ENCODE data around the gene FRMD1.

The FRMD1 gene

DNA sequence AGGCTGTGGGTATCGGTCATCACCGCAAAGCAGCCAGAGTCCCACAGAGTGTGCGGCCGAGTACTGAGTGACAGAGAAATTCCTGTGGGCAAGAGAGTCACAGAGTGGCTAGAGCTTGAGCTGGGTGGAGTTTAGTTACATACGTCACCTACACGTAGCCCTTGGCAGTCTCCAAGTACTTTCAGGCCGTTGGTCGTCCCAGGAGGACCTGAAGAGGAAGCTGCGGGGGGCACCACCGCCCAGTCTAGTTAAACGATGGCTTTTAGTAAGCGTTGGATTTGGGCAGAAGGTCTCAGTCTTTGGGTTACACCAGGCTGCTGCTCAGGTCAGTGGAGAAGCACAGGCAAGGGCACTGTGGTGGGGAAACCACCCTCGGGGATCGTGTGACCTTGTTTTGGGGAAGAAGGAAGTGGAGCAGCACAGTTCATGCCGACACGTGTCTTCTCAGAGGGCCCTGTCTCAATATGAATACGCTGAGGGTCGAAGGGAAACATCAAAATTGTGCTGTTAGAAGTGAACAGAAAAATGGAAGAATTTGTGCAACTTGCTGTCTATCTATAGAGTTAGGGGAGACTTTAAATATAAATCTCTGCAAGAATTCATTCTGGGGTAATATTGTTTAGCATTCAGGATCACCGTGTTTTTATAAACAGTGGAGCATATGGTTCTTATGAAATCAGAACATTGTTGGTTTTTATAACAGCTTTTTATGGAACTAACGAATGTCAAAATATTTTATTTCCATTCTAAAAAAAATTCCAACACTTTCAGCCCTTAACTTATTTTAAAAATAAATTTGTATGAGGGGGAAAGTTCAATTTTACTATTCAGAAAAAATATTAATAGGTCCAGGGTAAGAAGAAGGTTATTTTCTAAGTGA is 52.9 kb downstream of the FRMD1 start:
- DNase-seq (ENCODE audit: low read depth): no peak
- TF ChIP-seq, protein P1, sequence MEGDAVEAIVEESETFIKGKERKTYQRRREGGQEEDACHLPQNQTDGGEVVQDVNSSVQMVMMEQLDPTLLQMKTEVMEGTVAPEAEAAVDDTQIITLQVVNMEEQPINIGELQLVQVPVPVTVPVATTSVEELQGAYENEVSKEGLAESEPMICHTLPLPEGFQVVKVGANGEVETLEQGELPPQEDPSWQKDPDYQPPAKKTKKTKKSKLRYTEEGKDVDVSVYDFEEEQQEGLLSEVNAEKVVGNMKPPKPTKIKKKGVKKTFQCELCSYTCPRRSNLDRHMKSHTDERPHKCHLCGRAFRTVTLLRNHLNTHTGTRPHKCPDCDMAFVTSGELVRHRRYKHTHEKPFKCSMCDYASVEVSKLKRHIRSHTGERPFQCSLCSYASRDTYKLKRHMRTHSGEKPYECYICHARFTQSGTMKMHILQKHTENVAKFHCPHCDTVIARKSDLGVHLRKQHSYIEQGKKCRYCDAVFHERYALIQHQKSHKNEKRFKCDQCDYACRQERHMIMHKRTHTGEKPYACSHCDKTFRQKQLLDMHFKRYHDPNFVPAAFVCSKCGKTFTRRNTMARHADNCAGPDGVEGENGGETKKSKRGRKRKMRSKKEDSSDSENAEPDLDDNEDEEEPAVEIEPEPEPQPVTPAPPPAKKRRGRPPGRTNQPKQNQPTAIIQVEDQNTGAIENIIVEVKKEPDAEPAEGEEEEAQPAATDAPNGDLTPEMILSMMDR (IDR thresholded peaks at IDR 0.05; ENCODE audit: insufficient read depth, low read depth, low read length, missing control alignments): no peak
- no peak overlapping the region for H3K4me3 ChIP-seq (ENCODE audit: low read length)

DNA sequence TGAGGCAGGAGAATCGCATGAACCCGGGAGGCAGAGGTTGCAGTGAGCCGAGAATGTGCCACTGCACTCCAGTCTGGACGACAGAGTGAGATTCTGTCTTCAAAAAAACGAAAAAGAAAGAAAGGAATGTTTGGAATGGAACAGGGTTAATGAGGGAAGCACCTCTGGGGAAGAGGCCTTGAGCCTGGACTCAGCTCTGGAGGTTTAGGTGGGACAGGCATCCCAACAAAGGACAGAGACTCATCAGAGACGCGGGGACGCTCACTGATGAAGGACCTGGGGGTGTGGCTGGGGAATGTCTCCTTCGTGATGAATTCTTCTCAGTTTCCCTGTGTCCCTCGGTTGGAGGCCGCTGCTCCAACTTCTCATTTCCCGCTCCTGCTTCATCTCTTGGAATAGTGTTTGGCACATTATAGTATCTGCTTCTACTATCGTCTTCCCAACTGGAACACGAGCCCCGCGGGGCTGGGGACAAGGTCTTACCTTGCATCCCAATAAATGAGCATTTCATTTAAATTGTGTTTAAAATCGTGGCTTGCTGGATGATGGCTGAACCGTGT is 54.0 kb downstream of the FRMD1 start:
- TF ChIP-seq, protein P1 (IDR thresholded peaks at IDR 0.05; ENCODE audit: insufficient read depth, low read depth, low read length, missing control alignments): no peak
- H3K4me3 ChIP-seq (ENCODE audit: low read length): no peak overlapping the region

DNA sequence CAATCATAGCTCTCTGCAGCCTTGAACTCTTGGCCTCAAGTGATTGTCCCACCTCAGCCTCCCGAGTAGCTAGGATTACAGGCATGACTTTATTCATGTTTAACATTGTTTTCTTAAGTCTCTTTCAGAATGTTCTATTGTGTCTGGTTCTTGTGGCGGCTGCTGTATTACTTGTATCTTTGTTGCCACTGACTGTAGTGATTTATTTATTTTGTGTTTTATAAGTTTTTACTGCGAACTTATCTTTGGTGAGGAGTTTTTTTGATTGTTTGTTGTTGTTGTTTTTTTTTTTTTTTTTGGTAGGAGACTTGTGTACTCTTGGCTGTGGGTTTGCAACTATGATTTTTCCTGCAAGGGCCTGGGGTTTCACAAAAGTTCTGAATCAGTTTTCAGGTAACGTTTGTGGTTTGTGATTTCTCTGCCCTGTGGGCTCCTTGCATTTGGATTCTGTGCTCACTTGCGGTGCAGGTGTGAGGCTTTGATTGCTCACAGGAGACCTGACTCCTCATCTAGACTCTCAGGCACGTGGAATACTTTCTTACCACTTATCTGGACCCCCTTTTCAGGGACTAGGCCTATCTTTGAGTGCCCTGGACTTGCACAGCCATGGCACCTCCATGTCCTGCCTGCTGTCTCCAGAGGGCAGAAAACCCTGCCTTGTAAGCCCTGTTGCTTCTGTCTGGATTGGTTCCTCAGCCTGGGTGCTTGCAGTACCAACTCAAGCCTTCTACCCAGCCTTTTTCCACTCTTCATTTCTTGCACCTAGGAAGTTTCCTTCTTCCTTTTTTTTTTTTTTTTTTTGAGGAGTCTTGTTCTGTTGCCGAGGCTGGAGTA is 56.3 kb downstream of the FRMD1 start:
- no peak overlapping the region for H3K4me3 ChIP-seq (ENCODE audit: low read length)
- TF ChIP-seq, protein P1 (IDR thresholded peaks at IDR 0.05; ENCODE audit: insufficient read depth, low read depth, low read length, missing control alignments): no peak
- DNase-seq (ENCODE audit: low read depth): no peak

More for the DNA sequence above, 54.0 kb downstream of the FRMD1 start:
- no peak for DNase-seq (ENCODE audit: low read depth)

DNA sequence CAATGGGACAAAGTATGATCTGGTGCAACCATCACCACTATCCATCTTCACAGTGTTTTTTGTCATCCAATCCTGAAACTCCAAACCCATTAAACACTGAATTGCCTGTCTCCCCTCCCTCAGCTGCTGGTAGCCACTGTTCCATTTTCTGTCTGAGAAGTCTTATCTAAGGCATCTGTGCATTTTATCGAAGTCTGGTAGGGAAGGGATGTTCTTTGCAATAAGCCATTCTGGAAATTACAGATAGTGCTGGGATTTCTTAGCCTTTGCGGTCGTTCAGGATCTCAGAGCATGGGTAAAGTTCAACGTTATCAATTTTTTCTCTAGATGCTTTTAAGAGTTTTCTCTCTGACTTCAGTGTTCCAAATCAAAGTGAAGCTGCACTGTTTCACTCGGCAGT is 57.4 kb downstream of the FRMD1 start:
- no peak for DNase-seq (ENCODE audit: low read depth)
- TF ChIP-seq, protein P1 (IDR thresholded peaks at IDR 0.05; ENCODE audit: insufficient read depth, low read depth, low read length, missing control alignments): no peak
- no peak overlapping the region for H3K4me3 ChIP-seq (ENCODE audit: low read length)

DNA sequence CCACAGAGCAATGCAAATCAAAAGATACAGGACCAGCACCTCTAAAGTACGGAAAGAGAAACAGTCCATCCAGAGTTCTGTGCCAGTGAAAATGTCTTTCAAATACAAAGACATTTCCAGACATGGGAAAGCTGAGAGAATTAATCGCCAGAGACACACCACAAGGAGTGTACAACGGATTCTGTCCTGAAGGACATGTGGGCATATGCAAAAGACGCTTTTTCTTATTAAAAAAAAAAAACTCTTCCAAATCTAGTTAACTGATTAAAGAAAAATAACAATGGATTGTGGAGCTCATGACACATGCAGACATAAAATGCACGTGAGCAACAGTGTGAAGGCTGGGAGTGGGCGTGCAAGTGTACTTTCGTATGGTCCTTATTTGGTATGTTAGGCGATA is 58.8 kb downstream of the FRMD1 start:
- no peak overlapping the region for H3K4me3 ChIP-seq (ENCODE audit: low read length)
- TF ChIP-seq, protein P1 (IDR thresholded peaks at IDR 0.05; ENCODE audit: insufficient read depth, low read depth, low read length, missing control alignments): no peak
- no peak for DNase-seq (ENCODE audit: low read depth)

DNA sequence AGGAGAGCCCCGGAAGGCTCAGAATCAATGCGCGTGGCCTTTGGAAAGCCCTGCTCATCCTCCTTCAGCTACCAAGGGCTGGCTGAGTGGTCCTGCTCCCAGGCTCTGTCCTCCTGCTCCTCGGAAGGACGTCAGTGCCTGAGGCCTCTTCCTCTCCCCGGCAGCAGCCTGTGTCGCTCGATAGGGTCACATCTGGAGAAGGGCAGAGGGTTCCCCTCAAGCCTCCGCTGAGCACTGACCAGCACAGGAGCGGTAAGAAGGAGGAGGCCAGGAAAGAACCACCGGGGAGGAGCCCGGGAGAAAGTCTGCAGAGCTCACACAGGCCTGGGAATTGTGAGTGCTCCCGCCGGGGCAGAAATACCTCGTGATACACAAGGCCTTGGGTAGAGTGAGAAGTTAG is 60.3 kb downstream of the FRMD1 start:
- no peak for DNase-seq (ENCODE audit: low read depth)
- TF ChIP-seq, protein P1 (IDR thresholded peaks at IDR 0.05; ENCODE audit: insufficient read depth, low read depth, low read length, missing control alignments): no peak
- no peak overlapping the region for H3K4me3 ChIP-seq (ENCODE audit: low read length)

Data from epithelial cell of esophagus (primary cell).